GM10248 (cell line): ENCODE measurements around the gene C9orf152.

ENCODE experiments used
- CTCF ChIA-PET: fragments of 300-600 bp; sonication (Branson Sonifier 250); formaldehyde crosslinking; extraction: SDS; loops from one replicate; lab custom pipeline; 2021; ENCODE audit warnings: antibody characterized with exemption; lab: Yijun Ruan, JAX
- POLR2A ChIA-PET: fragments of 350-650 bp; sonication (Branson Sonifier 250); formaldehyde crosslinking; extraction: SDS; loops from one replicate; lab custom pipeline; 2020; ENCODE audit warnings: antibody characterized with exemption; lab: Yijun Ruan, JAX
- DNase-seq: peaks from one replicate; pipeline ENCODE4 v3.0.0; 2012; ENCODE audit errors: extremely low spot score
- TF ChIP-seq, protein P1 (sequence below): IDR thresholded peaks from 2 replicates; pipeline ENCODE4 v1.5.1; 2012; ENCODE audit warnings: mild to moderate bottlenecking, low read depth; ENCODE audit errors: extremely low read depth, missing control alignments, control extremely low read depth

Gene C9orf152

DNA sequence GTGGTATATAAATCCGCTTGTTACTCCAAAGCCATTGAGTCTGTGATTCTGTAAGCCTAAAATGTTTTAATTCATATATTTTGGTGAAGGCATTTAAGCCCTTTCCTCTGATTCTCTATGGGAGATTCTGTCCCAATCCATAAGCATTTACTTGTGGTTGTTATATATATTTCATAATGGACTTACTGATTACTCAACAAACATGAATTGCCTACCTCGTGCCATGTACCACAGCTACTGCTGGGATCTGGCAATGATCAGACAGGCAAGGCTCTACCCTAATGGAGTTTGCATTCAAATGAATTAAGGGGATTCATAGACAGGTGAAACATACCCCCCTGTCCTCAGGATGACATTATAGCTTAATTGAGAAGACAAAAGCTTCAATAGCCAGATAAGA lies 54.5 kb downstream of the C9orf152 start:
- DNase-seq, result no peak
- CTCF ChIA-PET, result interaction anchor here (0.7 to 8.6 kb wide), 23 partner anchors 9 to 274 kb away, joined by 3 to 82 read pairs (median 4); no protein-coding TSS in a partner anchor
- POLR2A ChIA-PET, result interaction anchor here (0.6 kb wide), 1 partner anchor 272 kb away, joined by 5 read pairs; no protein-coding TSS in a partner anchor
- TF ChIP-seq, protein P1, sequence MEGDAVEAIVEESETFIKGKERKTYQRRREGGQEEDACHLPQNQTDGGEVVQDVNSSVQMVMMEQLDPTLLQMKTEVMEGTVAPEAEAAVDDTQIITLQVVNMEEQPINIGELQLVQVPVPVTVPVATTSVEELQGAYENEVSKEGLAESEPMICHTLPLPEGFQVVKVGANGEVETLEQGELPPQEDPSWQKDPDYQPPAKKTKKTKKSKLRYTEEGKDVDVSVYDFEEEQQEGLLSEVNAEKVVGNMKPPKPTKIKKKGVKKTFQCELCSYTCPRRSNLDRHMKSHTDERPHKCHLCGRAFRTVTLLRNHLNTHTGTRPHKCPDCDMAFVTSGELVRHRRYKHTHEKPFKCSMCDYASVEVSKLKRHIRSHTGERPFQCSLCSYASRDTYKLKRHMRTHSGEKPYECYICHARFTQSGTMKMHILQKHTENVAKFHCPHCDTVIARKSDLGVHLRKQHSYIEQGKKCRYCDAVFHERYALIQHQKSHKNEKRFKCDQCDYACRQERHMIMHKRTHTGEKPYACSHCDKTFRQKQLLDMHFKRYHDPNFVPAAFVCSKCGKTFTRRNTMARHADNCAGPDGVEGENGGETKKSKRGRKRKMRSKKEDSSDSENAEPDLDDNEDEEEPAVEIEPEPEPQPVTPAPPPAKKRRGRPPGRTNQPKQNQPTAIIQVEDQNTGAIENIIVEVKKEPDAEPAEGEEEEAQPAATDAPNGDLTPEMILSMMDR, result no peak

DNA sequence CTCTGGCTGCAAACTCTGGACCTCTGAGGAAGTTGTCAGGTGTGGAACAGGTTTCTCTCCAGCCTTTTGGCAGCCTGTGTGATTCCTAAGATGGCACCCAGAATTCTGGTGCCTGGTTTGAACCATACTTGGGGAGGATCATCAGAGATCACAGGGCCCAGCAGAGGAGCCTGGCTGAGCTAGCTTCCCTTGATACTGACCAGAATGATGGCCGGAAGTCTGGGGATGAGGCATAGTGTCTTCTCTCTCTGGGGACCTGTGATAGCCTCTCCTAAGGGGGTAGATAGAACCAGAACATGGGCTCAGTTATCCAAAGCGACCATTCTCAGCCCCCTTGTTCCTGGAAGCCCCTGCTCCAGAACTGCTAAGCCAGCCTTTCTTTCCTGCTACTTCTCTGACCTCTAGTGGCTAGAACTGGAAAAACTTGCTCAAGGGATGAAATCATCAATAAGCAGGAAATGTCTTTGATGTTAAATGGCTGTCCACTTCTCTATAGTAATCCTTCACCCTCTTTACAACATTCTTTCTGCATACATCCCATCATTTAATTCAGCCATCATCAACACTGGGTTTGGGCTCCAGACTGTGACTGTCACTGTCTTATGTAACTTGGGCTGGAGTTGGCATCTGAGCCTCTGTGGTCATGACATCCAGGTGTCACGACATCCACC lies 55.1 kb downstream of the C9orf152 start:
- no peak for DNase-seq
- TF ChIP-seq, protein P1, result peak; percentile 71
- ChIA-PET POLR2A (no interaction called here), CTCF (interaction anchor here (0.7 to 8.6 kb wide), 28 partner anchors 8 to 273 kb away, joined by 3 to 82 read pairs (median 4); no protein-coding TSS in a partner anchor)
